Head of caudate nucleus (tissue), 42 donors: Measurements from ENCODE around the gene EEF1A1.
"Not testable (repeated sequence)": the region's sequence is repeated elsewhere in the genome, so short reads cannot be mapped to it uniquely, and the experiment has no call there.

Experiments
- DNase-seq, 42 donors: peaks; one replicate each; pipeline versions ENCODE4 v3.0.0 to v3.0.0-alpha.2; 2020 to 2021; ENCODE audit warnings: mixed read lengths in 7 of 42
- intact Hi-C: fragments of 100-400 bp; cut with DNase I; formaldehyde crosslinking; loops from one replicate; pipeline ENCODE4 v1.15.0; 2022

The EEF1A1 gene

DNA sequence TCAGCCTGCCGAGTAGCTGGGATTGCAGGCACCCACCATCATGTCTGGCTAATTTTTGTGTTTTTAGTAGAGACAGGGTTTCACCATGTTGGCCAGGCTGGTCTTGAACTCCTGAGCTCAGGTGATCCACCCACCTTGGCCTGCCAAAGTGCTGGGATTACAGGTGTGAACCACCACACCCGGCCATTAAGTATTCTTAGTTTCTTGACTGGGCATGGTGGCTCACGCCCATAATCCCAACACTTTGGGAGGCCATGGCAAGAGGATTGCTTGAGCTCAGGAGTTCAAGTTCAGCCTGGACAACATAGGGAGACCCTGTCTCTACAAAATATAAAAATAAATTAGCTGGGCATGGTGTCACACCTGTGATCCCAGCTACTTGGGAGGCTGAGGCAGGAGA, 21.6 kb upstream of the EEF1A1 start:
- intact Hi-C loops, result not testable (repeated sequence)
- DNase-seq, result peak in 1 of 42 donors; percentile 20

DNA sequence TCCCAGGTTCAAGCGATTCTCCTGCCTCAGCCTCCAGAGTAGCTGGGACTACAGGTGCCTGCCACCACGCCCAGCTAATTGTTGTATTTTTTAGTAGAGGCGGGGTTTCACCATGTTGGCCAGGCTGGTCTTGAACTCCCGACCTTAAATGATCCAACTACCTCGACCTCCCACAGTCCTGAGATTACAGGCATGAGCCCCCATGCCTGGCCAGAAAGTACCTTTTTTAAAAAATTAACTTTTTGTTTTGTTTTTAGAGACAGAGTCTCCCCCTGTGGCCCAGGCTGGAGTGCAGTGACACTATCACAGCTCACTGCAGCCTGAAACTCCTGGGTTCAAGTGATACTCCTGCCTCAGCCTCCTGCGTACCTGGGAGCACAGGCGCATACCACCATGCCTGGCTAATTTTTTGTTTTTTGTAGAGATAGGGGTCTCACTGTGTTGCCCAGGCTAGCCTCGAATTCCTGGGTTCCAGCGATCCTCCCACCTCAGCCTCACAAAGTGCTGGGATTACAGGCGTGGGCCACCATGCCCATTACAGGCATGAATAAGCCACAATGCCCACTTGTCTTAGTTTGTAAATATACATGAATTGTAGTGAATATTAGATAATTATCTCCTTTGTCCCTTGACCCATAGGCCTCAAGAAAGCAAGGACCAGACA, 17.4 kb upstream of the EEF1A1 start:
- intact Hi-C loops, result no loop called here

DNA sequence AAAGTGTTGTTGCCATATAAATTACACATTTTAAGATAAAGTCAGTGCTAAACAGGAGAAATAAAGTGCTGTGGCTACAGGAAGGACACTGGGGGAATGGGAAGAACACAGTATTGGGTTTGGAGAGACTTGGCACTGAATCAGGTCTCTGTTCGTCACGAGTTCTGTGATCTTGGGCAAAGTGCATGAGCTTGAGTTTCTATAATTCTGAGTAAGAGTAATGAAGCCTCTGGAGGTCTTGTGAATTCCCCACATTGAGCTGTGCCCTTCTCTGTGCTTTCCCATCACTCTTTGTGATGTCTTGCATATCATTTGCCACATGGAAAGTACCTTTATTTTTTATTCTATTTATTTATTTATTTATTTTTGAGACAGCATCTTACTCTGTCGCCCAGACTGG, 16.8 kb upstream of the EEF1A1 start:
- intact Hi-C loops, result no loop called here
- DNase-seq, result peak in 1 of 42 donors; percentile 3

More for the DNA sequence above, 17.4 kb upstream of the EEF1A1 start:
- DNase-seq, result peak in 1 of 42 donors; percentile 12

DNA sequence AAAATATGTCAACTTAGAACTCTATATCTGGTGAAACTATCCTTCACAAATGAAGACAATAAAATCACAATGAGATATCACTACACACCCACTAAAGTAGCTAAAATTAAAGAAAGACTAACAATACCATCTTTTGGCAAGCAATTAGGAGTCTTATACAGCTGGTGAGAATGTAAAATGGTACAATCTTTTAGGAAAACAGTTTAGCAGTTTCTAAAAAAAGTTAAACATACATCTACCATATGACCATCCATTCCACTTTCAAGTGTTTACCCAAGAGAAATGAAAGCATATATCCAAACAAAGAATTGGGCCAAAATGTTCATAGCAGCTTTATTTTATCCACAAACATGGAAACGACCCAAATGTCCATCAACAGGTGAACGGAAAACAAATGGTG, 13.8 kb upstream of the EEF1A1 start:
- intact Hi-C loops, result no loop called here

DNA sequence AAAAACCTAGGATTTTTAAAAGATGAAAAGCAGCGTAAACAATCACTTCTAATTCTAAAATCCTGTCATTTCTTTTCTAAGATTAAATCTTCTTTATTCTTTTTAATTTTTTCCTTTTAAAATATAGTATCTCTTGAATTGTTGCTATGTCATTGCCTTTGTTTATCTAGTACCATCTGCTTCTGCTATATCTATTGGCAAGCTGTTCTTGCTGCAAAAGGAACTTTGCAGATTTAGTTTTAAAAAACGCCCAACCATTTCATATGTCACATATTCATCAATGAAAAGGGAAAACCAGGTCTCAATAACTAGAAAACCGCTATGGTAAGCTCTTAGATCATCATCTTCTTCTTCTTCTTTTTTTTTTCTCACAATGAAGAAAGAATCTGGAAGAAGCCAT, 11.5 kb upstream of the EEF1A1 start:
- intact Hi-C loops, result no loop called here

More for the DNA sequence above, 13.8 kb upstream of the EEF1A1 start:
- no peak for DNase-seq

DNA sequence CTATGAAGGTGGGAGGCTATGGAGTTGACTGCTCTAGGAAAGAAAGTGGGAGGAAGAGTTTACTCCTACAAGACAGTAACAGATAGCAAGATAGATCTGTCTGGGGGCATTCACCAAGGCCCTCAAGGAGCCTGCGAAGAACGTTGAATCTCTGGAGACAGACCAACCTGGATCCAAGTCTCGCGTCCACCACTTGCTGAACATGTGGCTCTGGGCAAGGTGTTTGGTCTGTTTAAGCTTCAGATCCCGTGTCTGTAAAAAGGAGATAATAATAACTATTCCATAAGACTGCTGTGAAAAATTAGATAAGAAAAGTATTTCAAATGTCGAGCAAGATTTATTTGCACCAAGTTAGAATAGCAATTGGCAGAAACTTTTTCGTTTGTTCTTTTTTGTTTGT, 8.1 kb upstream of the EEF1A1 start:
- intact Hi-C loops, result no loop called here

More for the DNA sequence above, 11.5 kb upstream of the EEF1A1 start:
- no peak for DNase-seq

DNA sequence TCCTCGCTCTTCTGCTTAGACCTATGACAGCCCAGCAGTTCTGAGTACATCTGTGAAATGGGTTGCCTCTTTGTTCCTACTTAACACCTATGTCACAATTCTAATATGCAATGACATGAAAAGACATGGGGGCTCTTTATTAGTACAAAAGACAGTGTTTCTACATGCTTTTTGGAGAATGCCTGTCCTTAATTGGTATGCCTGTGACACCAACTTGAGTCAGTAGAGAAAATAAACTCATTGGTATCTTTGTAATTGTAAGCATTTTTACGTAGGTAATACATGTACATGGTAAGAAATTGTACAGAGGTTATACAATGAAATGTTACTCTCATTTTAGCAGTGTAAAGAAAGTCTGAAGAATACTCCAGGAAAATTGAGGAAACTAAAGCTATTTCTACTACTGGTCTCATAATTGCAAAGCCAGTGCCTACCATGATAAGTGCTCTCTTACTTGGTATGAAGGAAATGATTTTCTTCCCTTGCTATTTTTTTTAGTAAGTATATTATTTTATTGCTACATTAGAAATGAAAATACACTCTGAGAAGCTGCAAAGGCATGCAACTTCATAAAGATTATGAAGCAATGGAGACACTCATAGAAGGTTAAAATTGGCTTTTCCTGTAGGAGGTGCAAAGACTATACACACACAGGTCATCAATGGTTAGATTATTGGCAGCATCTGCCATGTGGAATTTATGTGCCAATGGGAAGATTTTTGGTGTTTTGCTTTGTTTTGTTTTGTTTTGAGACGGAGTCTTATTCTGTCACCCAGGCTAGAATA, 4.9 kb upstream of the EEF1A1 start:
- intact Hi-C loops, result no loop called here
- no peak for DNase-seq

More for the DNA sequence above, 8.1 kb upstream of the EEF1A1 start:
- DNase-seq, result peak in 1 of 42 donors; percentile 22

DNA sequence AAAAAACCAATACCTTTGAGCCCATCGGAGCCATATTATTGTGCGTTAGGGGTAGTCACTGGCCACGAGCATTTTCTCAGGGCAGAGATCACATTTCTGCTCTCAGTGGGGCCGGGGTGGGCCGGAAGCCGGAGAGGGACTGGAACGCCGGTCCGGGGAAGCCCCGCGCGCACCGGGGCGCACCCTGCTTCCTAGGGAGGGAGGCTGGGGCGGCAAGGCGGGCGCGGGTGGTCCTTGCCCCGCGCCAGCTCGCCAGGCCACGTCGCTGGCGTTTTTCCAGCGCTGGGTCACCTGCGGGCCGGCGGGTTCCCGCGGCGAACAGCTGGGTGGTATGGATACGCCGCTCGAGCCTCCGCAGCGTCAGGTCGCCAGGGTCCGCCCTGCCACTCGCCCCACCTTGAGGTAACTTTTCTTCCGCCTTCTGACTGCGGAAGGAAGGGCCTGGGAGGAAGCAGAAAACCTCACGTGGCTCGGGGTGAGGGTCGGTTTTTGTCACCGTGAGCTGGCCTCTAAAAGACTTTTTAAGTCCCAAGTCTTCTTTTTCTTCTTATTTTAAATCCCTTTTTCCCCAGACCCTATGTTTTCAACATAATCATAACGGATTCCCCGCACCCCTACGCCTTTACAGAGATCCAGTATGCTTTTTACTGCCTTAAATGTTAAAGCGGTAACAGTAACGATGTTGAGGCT, 2.7 kb upstream of the EEF1A1 start:
- intact Hi-C loops, result loop anchor here (2.0 kb wide), 1 partner anchor 57 kb away; no protein-coding TSS in a partner anchor
- peak in 34 of 42 donors; percentile 10 to 65 (median 36) for DNase-seq

DNA sequence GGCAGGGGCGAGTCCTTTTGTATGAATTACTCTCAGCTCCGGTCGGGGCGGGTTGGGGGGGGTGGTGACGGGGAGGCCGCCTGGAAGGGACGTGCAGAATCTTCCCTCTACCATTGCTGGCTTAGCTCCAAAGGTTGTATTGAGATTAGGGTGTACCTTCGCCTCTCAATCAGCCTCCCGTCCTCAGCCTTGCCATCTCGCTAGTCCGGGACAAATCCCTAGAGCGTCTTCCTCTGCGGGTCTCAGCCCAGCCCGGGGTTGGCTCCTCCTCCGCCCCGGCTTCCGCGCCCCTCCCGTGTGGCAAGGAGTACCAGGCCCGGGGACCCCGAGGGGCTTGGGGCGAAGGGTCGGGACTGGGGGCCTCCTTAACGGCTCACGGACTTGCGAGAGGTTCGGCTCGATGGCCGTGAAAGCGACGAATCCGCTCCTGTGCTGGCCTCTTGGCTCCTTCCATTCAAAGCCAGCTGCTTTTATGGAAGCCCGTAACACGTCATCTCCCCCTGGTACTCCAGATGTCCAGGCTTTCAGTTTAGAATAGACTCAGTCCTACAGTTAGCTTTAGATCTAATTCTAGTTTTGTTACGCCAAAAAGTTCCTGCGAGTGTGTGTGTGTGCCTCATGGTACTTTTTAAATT, 636 bp upstream of the EEF1A1 start:
- DNase-seq, result peak in 18 of 42 donors; percentile 57 to 84 (median 74)
- intact Hi-C loops, result no loop called here

DNA sequence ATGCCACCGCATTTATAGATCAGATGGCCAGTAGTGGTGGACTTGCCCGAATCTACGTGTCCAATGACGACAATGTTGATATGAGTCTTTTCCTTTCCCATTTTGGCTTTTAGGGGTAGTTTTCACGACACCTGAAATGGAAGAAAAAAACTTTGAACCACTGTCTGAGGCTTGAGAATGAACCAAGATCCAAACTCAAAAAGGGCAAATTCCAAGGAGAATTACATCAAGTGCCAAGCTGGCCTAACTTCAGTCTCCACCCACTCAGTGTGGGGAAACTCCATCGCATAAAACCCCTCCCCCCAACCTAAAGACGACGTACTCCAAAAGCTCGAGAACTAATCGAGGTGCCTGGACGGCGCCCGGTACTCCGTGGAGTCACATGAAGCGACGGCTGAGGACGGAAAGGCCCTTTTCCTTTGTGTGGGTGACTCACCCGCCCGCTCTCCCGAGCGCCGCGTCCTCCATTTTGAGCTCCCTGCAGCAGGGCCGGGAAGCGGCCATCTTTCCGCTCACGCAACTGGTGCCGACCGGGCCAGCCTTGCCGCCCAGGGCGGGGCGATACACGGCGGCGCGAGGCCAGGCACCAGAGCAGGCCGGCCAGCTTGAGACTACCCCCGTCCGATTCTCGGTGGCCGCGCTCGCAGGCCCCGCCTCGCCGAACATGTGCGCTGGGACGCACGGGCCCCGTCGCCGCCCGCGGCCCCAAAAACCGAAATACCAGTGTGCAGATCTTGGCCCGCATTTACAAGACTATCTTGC, 725 bp downstream of the EEF1A1 start:
- intact Hi-C loops, result loop anchor here (5.0 to 10.0 kb wide), 2 partner anchors 65 to 132 kb away; partner anchors contain the start of genes CGAS and SLC17A5
- DNase-seq, result peak; percentile 13 to 84 (median 69)

DNA sequence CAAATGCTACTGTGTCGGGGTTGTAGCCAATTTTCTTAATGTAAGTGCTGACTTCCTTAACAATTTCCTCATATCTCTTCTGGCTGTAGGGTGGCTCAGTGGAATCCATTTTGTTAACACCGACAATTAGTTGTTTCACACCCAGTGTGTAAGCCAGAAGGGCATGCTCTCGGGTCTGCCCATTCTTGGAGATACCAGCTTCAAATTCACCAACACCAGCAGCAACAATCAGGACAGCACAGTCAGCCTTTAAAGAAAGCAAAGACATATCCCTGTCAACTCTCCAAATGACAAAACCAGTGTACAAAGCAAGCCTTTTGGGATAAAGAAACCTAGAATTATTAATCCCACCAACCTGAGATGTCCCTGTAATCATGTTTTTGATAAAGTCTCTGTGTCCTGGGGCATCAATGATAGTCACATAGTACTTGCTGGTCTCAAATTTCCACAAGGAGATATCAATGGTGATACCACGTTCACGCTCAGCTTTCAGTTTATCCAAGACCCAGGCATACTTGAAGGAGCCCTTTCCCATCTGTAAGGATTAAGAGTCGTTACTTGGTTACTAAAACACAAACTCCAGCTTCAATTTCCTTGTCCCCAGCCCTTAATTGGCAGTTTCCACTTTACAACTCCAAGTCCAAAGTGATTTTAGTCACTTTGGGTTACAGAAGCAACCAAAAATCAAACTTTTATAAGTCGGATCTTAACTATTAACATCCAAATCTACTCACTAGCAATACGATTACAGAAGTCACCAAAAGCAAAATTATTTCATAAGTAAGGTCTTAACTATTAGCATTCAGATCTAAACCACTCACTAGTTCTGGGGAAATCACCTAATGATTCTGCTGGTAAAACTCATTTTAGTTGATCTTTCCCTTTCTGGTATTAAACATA, 1.6 kb downstream of the EEF1A1 start:
- intact Hi-C loops, result loop anchor here (5.0 to 10.0 kb wide), 2 partner anchors 64 to 133 kb away; partner anchors contain the start of genes CGAS and SLC17A5
- DNase-seq, result peak in 1 of 42 donors; percentile 40

DNA sequence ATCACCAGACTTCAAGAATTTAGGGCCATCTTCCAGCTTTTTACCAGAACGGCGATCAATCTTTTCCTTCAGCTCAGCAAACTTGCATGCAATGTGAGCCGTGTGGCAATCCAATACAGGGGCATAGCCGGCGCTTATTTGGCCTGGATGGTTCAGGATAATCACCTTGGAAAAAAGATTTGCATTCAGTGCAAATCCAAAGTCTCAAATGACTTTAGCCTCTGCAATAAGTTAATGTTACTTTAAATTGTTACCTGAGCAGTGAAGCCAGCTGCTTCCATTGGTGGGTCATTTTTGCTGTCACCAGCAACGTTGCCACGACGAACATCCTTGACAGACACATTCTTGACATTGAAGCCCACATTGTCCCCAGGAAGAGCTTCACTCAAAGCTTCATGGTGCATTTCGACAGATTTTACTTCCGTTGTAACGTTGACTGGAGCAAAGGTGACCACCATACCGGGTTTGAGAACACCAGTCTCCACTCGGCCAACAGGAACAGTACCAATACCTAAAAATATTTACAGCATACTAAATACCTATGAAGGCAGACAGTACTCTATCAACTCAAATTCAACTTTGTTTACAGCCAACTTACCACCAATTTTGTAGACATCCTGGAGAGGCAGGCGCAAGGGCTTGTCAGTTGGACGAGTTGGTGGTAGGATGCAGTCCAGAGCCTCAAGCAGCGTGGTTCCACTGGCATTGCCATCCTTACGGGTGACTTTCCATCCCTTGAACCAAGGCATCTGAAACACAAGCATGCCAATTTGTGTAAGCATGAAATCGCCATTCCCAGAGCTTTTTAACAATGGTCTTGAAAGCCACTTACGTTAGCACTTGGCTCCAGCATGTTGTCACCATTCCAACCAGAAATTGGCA, 2.5 kb downstream of the EEF1A1 start:
- peak in 2 of 42 donors; percentile 26 to 31 for DNase-seq
- intact Hi-C loops, result loop anchor here (5.0 to 10.0 kb wide), 2 partner anchors 64 to 134 kb away; partner anchors contain the start of genes CGAS and SLC17A5

DNA sequence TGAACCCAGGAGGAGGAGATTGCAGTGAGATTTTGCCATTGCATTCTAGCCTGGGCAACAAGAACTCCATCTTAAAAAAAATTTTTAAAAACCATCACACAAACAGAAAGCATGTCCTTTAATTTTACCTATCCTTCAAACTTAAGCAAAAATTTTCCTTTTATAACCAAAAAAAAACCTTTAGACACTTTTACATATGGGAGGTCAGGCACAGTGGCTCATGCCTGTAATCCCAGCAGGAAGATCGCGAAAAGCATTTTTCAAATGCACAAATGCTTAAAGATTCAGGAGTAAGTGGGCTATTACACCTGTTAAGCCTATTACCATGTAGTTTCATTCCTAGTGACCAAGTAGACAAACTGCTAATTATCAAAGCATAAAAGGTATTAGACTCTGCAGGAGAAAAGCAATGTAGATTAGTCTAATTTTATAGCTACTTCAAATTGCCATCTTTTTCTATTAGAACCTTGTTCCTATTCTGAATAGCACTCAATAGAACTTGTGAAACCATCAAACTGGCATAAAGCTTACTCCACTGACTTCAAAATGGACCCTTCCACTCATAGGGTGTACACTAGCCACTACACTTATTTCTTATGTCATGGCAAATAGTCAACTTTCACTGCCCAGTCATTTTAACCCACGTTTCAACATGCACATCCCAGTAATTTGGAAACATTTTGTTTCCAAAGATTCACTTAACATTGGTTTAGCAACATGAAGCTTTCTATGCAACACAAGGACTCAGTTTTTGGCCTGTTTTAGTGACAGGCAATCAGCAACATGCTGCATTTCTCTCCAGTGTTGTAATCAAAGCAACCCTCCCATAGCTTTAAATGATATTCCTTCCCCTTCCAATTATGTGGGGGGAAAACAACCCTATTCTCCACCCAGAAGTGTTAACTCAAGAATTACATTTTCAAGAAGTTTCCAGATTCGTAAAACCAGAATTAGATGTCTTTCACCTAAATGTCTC, 4.0 kb downstream of the EEF1A1 start:
- intact Hi-C loops, result loop anchor here (5.0 to 10.0 kb wide), 2 partner anchors 62 to 135 kb away; partner anchors contain the start of genes CGAS and SLC17A5
- peak in 1 of 42 donors; percentile 4 for DNase-seq

DNA sequence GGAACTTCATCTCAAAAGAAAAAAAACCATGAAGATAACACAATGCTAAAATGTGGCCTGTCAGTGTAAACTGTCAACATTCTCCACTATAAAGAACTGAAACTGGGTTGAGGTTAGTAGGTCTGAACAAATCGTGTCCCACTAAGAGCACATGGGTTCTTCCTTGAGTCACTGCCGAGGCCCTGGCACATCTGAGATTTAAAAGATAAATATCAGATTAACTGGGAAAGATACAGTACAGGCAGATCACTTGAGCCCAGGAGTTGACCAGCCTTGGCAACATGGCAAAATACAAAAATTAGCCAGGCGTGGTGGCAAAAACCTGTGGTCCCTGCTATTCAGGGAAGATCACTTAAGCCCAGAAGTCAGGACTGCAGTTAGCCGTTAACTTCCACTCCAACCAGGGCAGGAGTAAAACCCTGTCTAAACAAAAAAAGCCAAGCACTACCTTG, 5.6 kb downstream of the EEF1A1 start:
- intact Hi-C loops, result loop anchor here (5.0 to 10.0 kb wide), 2 partner anchors 60 to 137 kb away; partner anchors contain the start of genes CGAS and SLC17A5
- DNase-seq, result no peak

DNA sequence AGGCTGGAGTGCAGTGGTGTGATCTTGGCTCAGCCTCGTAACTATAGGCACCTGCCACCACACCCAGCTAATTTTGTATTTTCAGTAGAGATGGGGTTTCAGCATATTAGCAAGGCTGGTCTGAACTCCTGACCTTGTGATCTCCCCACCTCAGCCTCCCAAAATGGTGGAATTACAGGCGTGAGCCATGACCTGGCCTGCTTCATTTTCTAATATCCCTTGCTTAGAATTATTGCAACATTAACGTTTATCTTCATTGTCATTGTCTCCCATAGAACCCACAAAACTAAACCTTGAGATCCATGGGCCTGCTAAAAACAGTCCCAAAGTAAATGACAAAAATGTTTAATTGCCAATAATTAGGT, 6.1 kb downstream of the EEF1A1 start:
- no peak for DNase-seq
- intact Hi-C loops, result loop anchor here (5.0 to 10.0 kb wide), 2 partner anchors 60 to 138 kb away; partner anchors contain the start of genes CGAS and SLC17A5
